ENCODE results near the gene SF3B6.

The SF3B6 gene

DNA sequence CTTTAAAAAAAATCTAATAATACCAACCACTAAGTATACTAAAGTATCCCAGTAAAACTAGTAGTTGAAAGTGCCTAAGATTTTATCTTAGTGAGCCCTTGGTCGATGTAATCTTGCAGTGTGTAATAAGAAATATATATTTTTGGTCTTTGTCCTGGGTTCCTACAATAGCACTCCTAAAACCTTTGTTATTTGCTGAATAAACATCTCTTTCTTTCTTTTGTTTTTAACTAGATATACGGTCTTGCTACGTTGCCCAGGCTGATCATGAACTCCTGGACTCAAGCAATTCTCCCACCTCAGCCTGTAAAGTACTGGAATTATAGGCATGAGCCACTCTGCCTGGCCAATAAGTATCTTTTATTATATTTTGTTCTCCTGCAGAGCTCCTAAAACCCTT, 10.9 kb upstream of the SF3B6 start:
- DNase-seq (ENCODE audit: insufficient read length, low spot score) (no peak), FAIRE-seq (no peak)
- TF ChIP-seq CTCF (IDR thresholded peaks at IDR 0.05; ENCODE audit: insufficient read depth, missing control alignments), result no peak

DNA sequence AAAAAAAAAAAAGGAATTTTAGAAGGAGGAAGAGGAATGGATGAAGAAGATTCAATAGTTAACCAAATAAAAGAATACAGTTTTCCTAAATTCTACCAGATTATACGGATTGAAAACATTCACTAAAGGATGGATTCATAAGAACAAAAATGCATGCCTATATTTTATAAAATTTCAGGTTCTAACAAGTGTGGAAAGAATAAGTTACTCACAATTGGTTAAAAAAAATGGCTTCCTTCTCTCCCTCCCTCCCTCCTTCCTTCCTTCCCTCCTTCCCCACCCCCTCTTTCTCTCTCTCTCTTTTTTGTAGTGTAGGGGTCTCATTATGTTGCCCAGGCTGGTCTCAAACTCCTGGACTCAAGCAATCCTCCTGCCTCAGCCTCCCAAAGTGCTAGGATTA, 10.1 kb upstream of the SF3B6 start:
- TF ChIP-seq CTCF (IDR thresholded peaks at IDR 0.05; ENCODE audit: insufficient read depth, missing control alignments), result no peak
- FAIRE-seq (no peak), DNase-seq (ENCODE audit: insufficient read length, low spot score) (no peak)

GRCh38 chr2:24085200-24085489, 9.0 kb upstream of the SF3B6 start:
- FAIRE-seq (no peak), DNase-seq (ENCODE audit: insufficient read length, low spot score) (no peak)
- no peak for TF ChIP-seq CTCF (IDR thresholded peaks at IDR 0.05; ENCODE audit: insufficient read depth, missing control alignments)

DNA sequence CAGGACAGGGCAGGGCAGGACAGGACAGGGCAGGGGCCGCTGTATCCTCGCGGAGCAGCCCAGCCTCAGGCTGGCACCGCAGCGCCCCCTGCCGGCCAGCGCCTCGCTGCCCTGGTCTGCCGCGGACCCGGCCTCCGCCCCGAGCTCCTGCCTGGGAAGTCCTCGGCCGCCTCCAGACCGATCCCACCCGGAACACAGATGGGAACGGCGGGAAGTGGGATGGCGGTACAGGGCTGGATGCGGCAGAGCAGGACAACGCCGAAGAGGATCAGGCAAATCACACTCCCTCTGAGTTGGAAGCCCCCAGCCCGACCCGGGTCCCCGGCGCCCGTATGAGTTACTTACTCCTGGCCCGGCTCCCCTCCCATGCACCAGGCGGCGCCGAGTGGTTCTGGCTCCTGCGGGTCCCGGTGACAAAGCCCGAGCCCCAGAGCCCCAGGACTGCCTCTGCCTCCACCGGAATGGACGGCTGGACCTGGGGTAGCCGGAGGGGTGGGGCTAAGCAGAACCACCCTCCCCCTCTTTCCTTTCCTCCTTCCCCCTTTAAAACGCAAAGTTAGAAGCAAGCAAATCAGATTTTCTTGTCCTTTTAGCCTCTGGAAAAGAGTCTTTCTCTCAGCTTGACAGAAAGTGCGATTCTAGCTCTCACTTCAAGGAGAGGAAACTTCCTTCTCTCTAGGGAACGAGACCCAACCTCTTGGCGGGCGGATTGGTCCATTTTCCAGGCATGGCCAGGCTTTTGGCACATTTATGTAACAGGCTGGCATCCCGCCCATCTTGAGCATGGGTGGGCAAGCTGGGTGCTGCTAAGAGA, 8.5 kb upstream of the SF3B6 start, which contains the start of gene TP53I3:
TP53I3 (minus strand) TSS at position 449 of the 814 bp plus-strand sequence. CDS start 508 bp downstream, outside the sequence.
- no peak for FAIRE-seq

DNA sequence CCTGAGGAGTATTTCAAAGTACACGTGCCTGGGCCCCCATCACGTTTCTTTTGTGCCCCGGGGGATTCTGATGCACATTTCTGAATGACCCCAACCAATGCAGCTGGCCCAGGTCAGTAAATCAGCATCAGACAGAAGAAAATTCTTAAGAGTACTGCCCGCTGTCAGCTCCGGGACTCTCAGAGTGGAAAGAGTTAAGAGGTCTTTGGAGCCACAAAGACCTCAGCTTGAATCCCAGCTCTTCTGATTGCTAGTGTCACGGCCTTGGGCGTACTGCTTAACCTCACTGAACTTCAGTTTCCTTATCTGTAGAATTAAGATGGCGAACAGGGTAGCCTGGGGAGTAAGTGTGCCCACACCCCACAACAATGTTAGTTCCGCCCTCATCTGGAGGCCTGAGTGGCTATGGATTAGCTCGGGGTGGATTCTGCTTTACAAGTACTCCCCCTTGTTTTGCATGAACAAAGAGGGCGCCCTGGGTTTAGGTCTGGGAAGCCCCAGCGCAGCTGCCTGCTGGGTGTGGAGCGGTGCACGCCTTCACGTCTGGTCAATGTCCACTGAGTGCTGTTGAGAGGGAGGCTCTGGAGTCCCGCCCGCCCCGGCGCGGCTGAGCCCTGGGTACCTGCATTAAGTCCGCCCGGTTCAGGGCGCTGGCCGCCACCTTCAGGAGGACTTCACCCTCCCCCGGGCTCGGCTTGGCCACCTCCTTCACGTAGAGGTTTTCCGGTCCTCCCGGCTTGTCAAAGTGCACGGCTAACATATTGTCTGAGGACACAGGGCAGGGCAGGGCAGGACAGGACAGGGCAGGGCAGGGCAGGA, 7.7 kb upstream of the SF3B6 start:
- peak; percentile 8 for TF ChIP-seq CTCF (IDR thresholded peaks at IDR 0.05; ENCODE audit: insufficient read depth, missing control alignments)
- FAIRE-seq, result no peak
- DNase-seq (ENCODE audit: insufficient read length, low spot score), result peak; percentile 66

More for the DNA sequence above, 8.5 kb upstream of the SF3B6 start, which contains the start of gene TP53I3:
- DNase-seq (ENCODE audit: insufficient read length, low spot score), result peak; percentile 82
- TF ChIP-seq CTCF (IDR thresholded peaks at IDR 0.05; ENCODE audit: insufficient read depth, missing control alignments), result peak; percentile 69

DNA sequence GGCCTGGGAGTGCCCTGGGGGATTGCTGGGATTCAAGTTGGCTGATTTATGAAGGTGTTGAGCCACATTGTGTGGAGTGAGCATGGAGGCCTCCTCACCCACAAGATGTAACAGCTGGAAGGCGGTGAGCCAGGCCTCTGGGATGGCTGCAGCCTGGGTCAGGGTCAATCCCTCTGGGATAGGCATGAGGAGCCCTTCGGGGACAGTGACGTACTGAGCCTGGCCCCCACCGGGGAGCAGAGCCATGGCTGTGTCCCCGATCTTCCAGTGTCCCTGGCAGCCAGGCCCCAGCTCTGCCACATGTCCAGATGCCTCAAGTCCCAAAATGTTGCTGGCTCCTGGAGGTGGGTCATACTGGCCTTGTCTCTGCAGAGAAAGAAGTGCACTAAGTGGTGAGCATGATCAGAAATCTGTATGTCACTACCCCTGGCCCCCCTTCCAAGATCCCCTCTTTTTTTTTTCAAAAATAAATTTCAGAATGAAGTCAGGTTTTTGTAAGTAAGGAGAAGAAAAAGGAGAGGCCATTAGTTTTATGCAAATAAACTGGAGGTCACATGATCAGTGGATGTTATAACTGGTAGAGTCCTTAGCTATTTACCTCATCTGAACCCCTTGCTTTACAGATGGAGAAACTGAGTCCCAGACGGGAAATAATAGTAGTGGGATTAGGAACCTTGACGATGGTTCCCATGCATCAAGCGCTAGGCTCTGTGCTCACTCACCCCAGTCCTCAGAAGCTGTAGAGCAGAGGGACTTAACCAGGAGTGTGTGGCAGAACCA, 6.9 kb upstream of the SF3B6 start:
- no peak for DNase-seq (ENCODE audit: insufficient read length, low spot score)
- no peak for TF ChIP-seq CTCF (IDR thresholded peaks at IDR 0.05; ENCODE audit: insufficient read depth, missing control alignments)
- no peak for FAIRE-seq
